HG03558 (cell line): ENCODE data around the gene MOK.

ENCODE experiments used
- ATAC-seq: cut with Tn5 transposase; IDR thresholded peaks from one replicate; pipeline ENCODE4 v1.9.1; 2021; ENCODE audit warnings: moderate number of reproducible peaks; ENCODE audit not compliant: unreplicated experiment; ENCODE audit errors: extremely low read depth

The MOK gene

DNA sequence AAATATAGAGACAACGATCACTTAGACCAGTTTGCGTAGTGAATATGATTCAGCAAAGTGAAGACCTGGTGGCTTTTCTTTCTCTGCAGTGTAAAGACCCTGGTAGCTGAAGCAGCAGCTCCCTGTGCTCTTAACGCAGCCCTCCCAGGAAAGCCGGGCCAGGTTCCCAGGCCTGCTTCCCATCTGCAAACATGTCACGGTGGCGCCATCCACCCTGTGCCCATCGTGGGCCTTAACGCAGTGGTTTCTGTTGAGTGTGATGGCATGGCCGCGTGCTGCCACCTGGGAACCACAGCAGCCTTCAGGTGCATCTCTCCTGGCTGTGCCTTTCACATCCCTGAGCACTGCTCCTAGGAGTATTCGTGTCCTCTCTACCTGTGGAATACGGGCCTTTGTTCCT, 93.7 kb downstream of the MOK start:
- ATAC-seq = no peak

DNA sequence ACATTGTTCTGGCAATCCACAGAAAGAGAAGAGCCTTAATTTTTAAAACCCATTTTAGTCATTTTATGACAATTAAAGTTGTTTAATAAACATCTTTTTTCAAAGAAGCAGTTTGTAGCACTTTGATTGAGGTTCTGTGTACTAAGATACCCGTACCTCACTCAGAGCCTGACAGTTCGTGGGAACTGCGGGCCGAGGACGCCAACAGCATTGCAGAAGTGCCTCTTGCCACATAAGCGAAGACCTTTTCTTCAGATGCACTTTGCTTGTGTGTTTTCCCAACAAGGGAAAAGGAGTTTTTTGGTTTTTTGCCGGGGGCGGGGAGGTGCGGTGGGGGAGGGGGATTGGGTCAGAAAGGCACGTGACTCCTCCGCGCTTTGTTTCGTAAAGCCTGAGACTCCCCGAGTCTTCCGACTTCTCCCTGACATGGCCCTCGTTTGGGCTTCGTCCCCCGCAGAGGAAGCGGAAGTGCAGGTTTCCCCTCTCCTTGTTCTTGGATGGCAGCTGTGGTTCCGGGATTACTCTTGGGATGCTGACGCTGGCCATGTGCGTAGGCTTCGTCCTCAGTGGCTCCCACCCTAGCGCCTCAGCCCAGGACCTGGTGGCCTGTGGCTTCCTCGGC, 94.4 kb downstream of the MOK start:
- ATAC-seq = no peak

DNA sequence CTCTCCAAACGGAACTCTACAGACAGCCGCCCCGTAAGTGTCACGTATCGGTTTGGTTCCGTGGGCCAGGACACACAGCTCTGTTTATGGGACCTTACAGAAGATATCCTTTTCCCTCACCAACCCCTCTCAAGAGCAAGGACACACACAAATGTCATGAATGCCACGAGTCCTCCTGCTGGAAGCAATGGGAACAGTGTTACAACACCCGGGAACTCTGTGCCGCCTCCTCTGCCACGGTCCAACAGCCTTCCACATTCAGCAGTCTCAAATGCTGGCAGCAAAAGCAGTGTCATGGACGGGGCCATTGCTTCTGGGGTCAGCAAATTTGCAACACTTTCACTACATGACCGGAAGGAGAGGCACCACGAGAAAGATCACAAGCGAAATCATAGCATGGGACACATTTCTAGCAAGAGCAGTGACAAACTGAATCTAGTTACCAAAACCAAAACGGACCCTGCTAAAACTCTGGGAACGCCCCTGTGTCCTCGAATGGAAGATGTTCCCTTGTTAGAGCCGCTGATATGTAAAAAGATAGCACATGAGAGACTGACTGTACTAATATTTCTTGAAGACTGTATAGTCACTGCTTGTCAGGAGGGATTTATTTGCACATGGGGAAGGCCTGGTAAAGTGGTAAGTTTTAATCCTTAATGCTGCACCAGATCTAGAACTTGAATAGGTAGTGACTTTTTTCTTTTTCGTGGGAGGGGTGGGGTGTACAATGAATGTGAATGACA, 95.6 kb downstream of the MOK start:
- ATAC-seq = no peak

DNA sequence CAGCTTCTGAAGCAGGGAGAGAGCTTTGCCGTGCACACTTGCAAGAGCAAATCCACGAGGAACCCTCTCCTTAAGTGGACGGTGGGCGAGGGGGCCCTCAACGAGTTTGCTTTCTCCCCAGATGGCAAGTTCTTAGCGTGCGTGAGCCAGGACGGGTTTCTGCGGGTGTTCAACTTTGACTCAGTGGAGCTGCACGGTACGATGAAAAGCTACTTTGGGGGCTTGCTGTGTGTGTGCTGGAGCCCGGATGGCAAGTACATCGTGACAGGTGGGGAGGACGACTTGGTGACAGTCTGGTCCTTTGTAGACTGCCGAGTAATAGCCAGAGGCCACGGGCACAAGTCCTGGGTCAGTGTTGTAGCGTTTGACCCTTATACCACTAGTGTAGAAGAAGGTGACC, 96.2 kb downstream of the MOK start:
- ATAC-seq = no peak

DNA sequence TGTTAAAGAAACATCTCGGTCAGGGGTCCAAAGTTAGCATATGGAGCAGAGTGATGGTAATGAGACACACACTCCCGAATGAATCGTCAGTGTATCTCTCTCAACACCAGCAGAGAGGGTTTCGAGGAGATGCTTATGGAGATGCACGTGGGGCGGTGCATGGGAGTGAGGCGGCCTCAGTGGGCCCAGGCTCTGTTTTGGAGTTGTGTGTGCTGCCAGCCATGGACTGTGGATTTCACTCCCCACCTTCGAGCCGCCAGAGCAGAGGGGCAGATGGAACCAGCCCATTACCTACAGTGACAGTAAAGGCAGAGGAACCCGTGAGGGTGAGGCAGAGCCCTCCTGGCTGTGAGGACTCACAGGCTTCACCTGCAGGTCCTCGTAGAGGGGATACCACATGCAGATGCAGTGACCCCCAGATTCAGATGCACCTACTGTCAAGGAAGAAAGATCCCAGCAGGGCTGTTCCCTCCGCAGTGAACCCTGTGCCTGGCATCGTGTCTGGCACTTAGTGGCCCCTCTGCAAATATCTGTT, 97.1 kb downstream of the MOK start:
- ATAC-seq = no peak

DNA sequence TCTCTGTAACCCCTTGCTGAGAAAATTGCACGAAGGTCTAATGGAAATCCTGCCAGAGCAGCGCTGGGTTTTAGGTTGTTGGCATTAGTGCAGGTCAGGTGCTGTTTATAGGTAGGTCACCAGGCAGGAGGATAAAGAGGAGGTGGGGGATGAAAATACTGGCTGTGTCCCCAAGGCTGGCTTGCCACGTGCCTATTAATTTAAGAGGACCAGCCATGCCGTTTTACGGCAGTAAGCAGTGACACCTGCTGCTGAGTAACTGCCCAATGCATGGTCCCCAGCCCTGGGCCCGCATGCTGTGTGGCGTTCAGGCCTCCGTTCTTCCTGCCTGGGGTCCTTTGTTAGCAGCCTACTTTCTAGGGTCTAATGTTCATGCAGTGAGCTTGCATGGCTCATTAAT, 98.0 kb downstream of the MOK start:
- no peak for ATAC-seq

DNA sequence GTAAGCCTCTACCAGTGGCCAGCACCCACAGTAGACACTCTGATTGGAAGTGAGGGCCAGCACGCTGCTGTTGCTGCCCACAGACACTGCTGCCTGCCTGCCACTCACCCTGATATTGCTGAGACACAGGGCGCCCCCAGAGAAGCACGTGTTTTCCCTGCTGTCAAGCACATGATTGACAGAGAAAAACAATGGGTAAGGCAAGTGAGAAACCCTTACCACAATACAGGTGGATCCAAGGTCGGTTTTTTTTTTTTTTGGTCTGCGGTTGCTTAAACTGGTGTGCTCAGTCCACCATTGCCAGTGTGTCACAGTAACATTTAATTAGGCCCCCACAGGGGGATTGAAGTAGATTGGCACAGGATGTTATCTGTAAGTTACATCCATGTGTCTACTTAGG, 99.4 kb downstream of the MOK start:
- ATAC-seq = no peak

DNA sequence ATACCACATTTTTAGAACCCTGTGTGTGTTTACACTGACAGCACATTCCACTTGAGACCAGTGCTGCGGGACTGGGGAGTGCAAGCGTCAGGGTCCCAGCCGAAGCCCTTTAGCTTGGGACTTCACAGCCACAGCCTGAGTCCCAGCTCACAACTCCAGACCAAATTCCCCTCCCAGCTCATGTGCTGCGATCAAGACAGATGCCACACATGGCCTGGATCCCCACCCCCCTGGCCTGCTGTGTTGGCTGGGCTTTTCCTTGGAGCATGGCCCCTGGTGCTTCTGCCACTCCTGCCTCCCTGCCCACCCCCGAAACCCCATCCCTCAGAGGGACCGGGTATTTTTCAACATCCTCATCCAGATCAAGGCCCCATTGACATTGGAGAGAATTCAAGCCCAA, 101.6 kb downstream of the MOK start:
- ATAC-seq = no peak

DNA sequence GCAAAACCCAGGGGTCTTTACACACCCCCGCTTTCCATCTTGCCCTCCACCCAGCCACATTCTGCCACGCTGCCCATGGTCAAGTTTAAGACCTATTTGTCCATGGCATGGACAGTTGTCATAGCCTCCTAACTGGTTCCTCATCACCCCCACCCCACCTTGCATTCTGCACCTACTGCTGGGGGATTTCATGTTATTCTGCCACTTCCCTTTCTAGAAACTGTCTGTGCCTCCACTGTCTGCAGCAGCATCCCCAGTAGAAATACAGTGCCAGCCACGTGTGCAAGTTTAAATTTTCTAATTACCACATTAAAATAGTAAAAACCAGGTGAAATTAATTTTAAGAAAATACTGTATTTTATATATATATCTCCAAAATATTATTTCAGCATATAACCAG, 102.0 kb downstream of the MOK start:
- no peak for ATAC-seq

DNA sequence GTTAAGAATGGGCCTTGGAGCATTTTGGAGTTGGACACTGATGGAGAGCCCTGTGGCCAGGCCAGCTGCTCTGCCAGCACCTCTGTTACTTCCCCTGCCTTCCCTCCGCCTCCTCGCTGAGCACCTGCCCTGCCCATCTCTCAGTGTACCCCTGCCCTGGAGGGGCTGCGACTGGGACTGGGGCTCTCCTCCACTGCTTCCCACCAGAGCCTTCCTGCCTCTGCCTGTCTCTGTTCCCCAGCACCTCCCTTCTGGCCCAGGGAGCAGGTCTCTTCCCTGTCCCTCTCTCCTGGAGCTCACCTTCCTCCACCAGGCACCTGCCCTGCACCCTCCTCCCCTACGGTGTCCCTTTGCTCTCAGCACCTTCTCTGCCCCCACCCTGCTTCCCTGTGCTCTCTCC, 103.2 kb downstream of the MOK start:
- no peak for ATAC-seq

DNA sequence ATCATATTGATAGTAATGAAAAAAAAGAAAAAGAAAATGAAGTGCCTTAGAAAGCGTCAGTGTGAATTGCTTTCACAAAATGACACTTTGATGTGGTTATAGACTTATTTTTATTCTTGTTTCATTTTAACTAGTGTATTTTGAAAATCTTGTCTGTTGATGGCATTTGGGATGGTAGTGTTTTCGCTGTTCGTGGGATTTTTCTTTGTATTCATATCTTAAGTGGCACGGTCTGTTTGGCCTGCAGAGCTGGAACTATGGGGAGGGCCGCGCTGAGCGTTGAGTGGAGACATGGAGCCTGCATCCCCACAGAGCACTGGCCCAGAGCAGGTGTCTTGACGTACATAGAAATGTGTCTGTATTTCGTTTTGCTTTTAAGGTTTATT, 103.6 kb downstream of the MOK start:
- no peak for ATAC-seq

DNA sequence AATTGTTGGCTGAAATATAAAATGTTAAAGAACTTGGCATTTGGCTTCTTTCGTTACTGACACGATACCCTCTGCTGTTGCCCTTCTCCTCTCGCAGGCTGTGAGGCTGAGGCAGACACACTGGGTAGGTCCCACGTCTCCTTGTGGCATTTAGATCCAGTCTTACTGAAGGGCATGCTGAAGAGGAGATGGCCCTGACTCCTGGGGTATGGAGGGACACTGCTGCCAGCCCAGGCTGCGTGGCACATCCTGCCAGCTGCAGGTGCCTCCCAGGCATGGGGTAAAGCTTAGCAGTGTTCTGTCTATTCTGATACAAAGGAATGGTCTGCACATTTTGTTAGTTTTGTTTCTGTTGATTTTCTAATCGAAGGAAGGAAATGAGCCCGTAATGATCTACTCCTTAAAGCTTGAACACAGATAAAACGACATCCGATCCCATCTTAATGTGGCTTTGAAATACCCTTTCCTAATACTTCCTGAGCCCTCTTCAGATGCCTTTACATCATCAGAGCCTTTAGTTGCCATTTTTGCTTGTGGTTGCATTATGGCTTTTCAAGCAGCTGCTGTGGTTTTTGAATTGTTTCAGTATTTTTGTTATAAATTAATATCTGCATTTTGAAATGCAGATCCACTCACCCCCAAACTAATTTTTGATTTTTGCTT, 104.1 kb downstream of the MOK start:
- ATAC-seq = no peak

DNA sequence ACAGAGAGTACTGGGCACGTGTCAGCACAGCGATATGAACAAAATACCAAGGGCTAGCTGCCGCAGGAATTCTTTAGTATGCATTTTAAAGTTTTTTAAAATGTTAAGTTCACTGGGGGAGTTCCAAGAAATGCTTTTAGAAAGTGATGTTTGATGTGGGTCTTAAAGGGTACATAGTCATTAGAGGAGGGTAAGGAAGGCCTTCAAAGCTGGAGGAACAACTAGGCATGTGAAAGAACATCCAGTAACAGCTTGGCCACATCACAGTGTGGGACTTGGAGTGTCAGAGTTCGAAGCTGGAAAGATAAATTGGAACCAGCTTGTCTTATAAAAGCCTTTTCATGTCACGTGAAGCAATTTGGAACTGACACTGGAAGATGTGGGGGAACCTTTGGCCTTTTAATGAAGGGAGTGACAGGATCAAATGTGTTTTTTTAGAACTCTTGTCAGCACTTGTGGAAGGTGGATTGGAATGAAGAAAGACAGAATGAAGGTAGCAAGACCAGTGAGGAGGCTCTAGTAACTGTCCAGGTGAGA, 107.6 kb downstream of the MOK start:
- no peak for ATAC-seq

DNA sequence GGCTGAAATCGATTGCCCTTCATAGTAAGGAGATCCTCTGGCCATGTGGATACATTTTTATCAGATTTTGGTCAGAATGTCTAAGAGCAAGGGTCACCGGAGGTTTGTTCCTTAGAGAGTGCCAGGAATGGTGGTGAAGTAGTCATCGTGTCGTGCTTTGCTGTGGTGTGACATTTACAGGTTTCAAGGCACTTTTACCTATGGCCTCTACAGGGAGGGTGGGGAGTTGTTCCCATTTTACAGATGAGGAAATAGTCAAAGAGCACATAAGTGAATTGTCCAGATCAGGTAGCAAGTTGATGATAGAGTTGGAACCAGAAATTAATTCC, 108.1 kb downstream of the MOK start:
- ATAC-seq = no peak

DNA sequence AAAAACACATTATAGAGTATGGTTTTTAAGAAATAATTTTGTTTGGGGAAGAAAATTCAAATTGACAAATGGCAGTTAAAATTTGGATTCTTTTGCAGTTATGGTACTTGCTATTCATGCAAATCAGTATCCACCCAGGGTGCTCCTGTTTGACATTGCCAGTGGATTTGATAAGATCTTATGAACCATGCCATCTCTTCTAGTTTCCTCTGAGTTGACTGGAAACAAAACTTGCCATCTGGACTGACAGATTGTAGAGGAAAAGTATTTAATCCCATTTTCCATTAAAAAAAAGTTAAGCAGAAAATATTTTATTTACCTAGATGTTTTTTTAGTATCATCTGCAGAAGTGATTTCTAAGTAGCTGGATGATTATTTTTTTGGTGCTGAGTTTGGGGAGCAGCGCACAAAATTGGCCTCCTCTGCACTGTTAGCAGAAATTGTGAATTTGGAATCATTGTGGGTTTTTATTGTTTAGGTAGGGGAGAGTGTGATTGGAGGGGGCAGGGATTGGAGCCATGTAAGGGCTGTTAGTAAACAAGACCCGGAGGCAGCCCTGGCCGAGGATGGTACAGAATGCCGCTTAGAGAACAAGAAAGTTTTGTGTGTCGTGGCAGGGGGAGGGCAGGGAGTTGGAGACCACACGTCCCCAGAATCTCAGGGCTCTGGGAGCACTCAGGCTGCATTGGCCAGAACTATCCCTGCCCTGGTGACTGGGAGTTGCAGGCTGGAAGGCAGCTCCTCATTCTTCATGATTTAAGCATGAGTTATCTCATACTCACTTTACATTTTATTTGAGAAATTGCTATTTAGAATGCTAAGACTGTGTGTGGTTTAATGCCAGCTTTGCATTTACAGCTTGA, 108.7 kb downstream of the MOK start:
- no peak for ATAC-seq

DNA sequence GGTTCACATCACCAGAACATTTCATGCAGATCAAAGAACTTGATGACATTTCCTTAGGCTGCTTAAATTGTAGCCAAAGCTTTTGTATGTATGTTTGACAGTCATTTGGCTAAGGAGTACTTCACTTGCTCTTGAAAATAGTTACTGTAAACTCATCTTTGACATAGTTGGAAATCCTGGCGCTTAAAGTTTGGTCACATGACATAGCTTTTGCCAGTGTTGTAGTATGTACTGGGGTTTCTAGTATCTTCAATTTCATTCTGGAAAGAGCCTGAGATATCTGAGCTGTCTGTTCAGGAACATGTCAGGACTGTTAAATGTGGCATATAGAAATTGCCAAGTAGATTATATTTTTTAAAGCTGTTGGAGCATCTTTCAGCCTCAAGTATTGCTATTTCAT, 109.5 kb downstream of the MOK start:
- ATAC-seq = no peak

DNA sequence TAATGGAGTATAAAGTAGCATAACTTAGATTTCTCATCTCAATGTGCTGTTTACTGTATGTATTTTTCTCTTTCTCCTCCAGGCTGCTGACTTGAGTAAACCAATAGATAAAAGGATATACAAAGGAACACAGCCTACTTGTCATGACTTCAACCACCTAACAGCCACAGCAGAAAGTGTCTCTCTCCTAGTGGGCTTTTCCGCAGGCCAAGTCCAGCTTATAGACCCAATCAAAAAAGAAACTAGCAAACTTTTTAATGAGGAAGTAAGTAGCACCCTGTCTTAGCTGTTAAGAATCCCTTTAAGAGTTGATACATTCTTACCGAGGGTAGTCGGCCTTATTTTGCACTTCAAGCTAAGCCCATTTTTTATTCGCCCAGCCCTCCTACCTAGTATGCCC, 110.1 kb downstream of the MOK start:
- ATAC-seq = no peak

DNA sequence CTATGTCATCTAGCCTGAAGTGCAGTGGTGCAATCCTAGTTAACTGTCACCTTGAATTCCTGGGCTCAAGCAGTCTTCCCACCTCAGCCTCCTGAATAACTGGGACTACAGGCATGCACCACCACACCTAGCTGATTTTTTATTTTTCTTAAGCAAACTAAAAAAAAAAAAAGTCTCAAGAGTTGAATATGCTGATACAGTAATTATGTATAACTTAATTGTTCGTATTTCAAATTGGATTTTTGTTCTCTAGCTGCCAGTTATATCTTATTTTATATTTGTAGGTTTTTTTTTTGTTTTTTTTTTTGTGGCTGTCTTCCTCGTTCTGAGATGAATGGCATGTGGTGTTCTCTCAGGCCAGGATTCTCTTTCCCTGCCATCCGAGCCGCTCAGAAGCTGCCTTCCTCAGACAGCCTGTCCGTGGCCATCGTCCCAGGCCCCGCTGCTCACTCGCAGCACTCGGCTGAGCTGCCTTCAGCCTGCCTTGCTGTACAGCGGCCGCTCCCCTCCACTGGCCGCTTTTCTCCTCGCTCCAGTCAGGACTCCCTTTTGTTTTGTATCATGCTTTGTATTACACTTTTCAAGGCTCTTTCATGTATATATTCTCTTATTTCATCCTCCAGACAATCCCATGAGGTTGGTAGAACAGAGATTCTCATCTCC, 112.0 kb downstream of the MOK start:
- no peak for ATAC-seq

DNA sequence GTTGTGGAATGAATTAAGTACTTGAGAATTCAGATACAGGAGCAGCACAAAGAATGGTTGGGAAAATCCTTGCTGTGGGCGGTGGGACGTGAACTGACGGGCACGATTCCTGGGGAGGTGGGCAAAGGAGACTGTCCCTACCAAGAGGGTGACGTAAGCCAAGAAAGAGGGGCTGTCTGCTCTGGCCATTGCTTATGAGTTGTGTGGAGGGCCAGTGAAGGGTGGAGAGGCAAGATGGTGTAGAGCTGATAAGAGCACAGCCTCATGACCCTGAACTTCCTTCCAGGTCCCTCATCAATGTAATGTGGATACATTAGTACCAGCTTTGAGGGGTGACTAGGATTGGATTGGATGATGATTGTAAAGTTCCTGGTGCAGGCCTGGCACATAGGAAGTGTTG, 115.1 kb downstream of the MOK start:
- no peak for ATAC-seq

DNA sequence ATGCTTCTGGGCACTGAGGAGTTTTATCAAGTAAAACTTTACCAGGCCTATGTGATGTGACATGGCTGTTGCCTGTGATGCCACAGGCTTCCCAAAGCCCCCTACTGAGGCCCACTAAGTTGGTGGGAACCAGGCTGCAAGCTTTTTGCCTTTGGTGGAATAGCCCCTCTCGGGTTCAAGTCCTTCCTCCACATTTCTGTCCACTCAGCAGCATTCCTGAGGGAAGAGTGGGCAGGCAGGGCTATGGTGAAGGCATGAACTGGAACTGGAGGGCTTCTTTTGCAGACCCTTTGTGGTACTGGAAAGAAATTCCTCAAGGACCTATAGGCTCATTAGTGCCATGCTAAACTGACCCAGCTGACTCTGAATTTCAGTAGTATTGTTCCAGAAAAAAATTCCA, 116.8 kb downstream of the MOK start:
- no peak for ATAC-seq
